Breast epithelium (tissue), 3 donors: ENCODE data around the gene CDH20.

Experiments
- POLR2A ChIP-seq: fragments of 450-650 bp; IDR thresholded peaks from one replicate; pipeline ENCODE4 v1.6.1; 2016; ENCODE audit warnings: antibody characterized with exemption, mild to moderate bottlenecking, moderate library complexity
- POLR2AphosphoS5 ChIP-seq, 3 donors: sonication (generic); formaldehyde crosslinking; IDR thresholded peaks; one replicate each; pipeline ENCODE4 v1.6.1; 2017; ENCODE audit warnings: antibody characterized with exemption in 3 of 3
- TF ChIP-seq, protein P1 (sequence below), 3 donors: fragments of 450-650 bp; IDR thresholded peaks; one replicate each; pipeline ENCODE4 v1.5.1; 2016 to 2017; ENCODE audit warnings: antibody characterized with exemption in 3 of 3, mild to moderate bottlenecking in 3 of 3, moderate library complexity in 3 of 3

DNA sequence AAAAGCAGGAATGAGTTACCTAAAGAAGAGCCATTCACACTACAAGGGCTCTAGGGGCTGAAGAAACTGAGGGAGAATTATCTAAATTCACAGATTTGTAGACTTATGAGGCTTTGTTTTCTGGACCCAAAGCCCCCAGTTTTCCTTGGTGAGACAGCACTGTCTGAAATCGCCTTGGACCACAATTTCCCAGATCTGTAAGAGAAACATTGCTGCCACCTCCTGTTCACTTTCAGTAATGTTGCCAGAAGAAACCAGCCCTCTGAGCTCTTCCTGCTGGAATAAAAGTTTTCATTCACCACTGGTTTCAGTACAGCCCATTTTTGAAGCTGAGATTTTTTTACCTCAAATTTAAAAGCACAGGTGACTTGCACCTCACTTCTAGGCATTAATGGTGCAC lies 169.2 kb downstream of the CDH20 start:
- no peak for TF ChIP-seq POLR2A
- TF ChIP-seq, protein P1, sequence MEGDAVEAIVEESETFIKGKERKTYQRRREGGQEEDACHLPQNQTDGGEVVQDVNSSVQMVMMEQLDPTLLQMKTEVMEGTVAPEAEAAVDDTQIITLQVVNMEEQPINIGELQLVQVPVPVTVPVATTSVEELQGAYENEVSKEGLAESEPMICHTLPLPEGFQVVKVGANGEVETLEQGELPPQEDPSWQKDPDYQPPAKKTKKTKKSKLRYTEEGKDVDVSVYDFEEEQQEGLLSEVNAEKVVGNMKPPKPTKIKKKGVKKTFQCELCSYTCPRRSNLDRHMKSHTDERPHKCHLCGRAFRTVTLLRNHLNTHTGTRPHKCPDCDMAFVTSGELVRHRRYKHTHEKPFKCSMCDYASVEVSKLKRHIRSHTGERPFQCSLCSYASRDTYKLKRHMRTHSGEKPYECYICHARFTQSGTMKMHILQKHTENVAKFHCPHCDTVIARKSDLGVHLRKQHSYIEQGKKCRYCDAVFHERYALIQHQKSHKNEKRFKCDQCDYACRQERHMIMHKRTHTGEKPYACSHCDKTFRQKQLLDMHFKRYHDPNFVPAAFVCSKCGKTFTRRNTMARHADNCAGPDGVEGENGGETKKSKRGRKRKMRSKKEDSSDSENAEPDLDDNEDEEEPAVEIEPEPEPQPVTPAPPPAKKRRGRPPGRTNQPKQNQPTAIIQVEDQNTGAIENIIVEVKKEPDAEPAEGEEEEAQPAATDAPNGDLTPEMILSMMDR (IDR thresholded peaks at IDR 0.05) = peak in 2 of 3 donors; percentile 57 to 77
- TF ChIP-seq POLR2AphosphoS5 (IDR thresholded peaks at IDR 0.05) = no peak
